Measurements from ENCODE around the gene CUX1.

Gene CUX1

DNA sequence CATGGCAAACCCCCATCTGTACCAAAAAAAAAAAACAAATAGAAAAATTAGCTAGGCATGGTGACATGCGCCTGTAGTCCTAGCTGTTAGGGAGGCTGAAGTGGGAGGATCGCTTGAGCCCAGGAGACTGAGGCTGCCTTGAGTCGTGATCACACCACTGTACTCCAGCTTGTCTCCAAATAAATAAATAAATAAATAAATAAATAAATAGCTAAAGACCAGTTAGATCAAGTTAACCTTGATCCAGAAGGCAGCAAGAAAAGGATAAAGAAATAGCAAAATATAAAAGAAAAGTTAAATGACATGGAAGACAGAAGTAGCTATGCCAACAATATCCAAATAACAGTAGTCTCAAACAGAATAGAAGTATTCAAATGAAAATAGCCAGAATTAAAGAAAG is 337.0 kb downstream of the CUX1 start:
- Histone ChIP-seq H3K36me3 (ENCODE audit: low read depth) (no peaks in the 10 kb centered on the region), H3K4me3 (ENCODE audit: severe bottlenecking) (no peak overlapping the region), H3K27me3 (ENCODE audit: insufficient read depth, poor library complexity, severe bottlenecking) (no peaks in the 10 kb centered on the region), H3K27ac (ENCODE audit: poor library complexity, severe bottlenecking) (peak overlapping the region; percentile 89), H3K9me3 (ENCODE audit: severe bottlenecking) (no peaks in the 10 kb centered on the region), H3K4me1 (ENCODE audit: insufficient read depth, poor library complexity, severe bottlenecking) (peaks cover 31% of the 10 kb centered on the region)
- TF ChIP-seq, protein P1, sequence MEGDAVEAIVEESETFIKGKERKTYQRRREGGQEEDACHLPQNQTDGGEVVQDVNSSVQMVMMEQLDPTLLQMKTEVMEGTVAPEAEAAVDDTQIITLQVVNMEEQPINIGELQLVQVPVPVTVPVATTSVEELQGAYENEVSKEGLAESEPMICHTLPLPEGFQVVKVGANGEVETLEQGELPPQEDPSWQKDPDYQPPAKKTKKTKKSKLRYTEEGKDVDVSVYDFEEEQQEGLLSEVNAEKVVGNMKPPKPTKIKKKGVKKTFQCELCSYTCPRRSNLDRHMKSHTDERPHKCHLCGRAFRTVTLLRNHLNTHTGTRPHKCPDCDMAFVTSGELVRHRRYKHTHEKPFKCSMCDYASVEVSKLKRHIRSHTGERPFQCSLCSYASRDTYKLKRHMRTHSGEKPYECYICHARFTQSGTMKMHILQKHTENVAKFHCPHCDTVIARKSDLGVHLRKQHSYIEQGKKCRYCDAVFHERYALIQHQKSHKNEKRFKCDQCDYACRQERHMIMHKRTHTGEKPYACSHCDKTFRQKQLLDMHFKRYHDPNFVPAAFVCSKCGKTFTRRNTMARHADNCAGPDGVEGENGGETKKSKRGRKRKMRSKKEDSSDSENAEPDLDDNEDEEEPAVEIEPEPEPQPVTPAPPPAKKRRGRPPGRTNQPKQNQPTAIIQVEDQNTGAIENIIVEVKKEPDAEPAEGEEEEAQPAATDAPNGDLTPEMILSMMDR (IDR thresholded peaks at IDR 0.05; ENCODE audit: poor library complexity, severe bottlenecking), result no peak
- DNase-seq (ENCODE audit: low spot score), result no peak
- no peak for ATAC-seq (ENCODE audit: low read depth)

DNA sequence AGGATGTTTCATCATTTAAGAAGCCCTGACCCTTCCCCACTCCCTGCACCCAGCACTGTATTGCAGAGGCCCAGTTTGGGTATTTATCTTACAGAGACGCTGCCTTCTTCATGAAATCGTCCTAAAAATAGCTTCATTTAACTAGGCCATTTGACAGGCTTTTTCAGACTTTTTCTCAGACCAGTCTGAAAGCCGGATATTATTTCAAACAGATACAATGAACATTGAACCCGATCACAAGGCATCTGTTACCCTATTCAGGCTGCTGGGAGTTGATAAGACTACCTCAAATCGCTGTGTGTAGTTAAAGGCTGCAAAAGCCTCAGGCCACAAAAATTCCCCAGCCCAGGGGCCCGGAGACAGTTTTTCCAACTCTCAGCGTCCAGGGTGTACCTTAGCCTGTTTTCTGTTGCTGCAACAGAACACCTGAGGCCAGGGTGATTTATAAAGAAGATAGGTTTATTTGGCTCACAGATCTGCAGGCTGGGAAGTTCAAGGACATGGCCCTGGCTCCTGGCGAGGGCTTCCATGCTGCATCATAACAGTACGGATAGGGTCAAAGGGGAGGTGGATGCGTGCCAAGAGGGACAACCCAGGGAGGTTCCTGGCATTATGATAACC is 338.5 kb downstream of the CUX1 start:
- no peak overlapping the region for H3K27ac ChIP-seq (ENCODE audit: poor library complexity, severe bottlenecking)
- no peaks in the 10 kb centered on the region for H3K36me3 ChIP-seq (ENCODE audit: low read depth)
- no peaks in the 10 kb centered on the region for H3K27me3 ChIP-seq (ENCODE audit: insufficient read depth, poor library complexity, severe bottlenecking)
- peaks cover 25% of the 10 kb centered on the region for H3K4me1 ChIP-seq (ENCODE audit: insufficient read depth, poor library complexity, severe bottlenecking)
- H3K9me3 ChIP-seq (ENCODE audit: severe bottlenecking), result no peaks in the 10 kb centered on the region
- TF ChIP-seq, protein P1 (IDR thresholded peaks at IDR 0.05; ENCODE audit: poor library complexity, severe bottlenecking), result no peak
- DNase-seq (ENCODE audit: low spot score), result no peak
- no peak overlapping the region for H3K4me3 ChIP-seq (ENCODE audit: severe bottlenecking)
- ATAC-seq (ENCODE audit: low read depth), result no peak

DNA sequence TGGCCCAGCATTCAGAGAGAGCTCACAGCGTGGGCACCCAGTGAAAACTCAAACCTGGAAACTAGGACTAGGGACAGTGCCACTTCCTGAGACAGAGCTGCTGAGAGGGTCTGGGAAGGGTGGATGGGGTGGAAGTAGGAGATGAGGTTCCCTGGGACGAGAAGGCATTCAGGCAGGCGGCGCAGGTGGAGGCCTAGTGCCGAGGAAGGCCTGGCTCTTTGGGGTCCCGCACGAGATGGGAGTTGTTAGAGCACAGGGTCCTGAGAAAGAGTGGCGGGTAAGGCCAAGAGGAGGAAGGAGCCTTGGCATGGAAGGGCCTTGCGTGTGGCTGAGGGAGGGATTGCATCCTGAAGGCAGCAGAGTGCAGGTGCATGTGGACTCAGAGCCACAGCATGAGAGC is 339.4 kb downstream of the CUX1 start:
- DNase-seq (ENCODE audit: low spot score) (no peak), ATAC-seq (ENCODE audit: low read depth) (no peak)
- Histone ChIP-seq H3K36me3 (ENCODE audit: low read depth) (no peaks in the 10 kb centered on the region), H3K9me3 (ENCODE audit: severe bottlenecking) (no peaks in the 10 kb centered on the region), H3K4me3 (ENCODE audit: severe bottlenecking) (no peak overlapping the region), H3K27me3 (ENCODE audit: insufficient read depth, poor library complexity, severe bottlenecking) (no peaks in the 10 kb centered on the region), H3K27ac (ENCODE audit: poor library complexity, severe bottlenecking) (no peak overlapping the region), H3K4me1 (ENCODE audit: insufficient read depth, poor library complexity, severe bottlenecking) (peaks cover 17% of the 10 kb centered on the region)
- TF ChIP-seq, protein P1 (IDR thresholded peaks at IDR 0.05; ENCODE audit: poor library complexity, severe bottlenecking), result no peak

GRCh38 chr7:102165136-102165535 is 347.7 kb downstream of the CUX1 start:
- Histone ChIP-seq H3K36me3 (ENCODE audit: low read depth) (no peaks in the 10 kb centered on the region), H3K4me1 (ENCODE audit: insufficient read depth, poor library complexity, severe bottlenecking) (no peaks in the 10 kb centered on the region), H3K9me3 (ENCODE audit: severe bottlenecking) (no peaks in the 10 kb centered on the region), H3K4me3 (ENCODE audit: severe bottlenecking) (no peak overlapping the region), H3K27me3 (ENCODE audit: insufficient read depth, poor library complexity, severe bottlenecking) (no peaks in the 10 kb centered on the region), H3K27ac (ENCODE audit: poor library complexity, severe bottlenecking) (no peak overlapping the region)
- ATAC-seq (ENCODE audit: low read depth), result no peak
- TF ChIP-seq, protein P1 (IDR thresholded peaks at IDR 0.05; ENCODE audit: poor library complexity, severe bottlenecking), result no peak
- no peak for DNase-seq (ENCODE audit: low spot score)

DNA sequence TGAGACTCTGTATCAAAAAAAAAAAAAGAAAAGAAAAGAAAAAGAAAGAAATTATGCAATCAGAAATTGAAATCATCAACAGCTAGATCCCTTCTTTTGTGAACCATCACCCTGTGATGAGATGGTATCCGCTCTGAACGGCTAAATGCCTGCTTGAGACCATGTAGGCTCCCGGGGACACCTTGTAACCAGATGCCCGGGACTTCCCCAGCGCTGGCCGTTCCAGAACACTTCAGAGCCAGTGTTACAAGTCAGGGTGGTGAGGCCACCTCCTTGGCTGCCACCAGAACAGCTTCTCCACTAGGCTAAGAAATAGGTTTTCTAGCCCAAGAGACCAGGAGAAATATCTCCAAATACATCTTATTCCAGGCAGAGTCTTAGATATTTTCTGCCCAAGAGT is 349.8 kb downstream of the CUX1 start:
- no peak overlapping the region for H3K4me3 ChIP-seq (ENCODE audit: severe bottlenecking)
- TF ChIP-seq, protein P1 (IDR thresholded peaks at IDR 0.05; ENCODE audit: poor library complexity, severe bottlenecking), result no peak
- H3K4me1 ChIP-seq (ENCODE audit: insufficient read depth, poor library complexity, severe bottlenecking), result no peaks in the 10 kb centered on the region
- ATAC-seq (ENCODE audit: low read depth) (no peak), DNase-seq (ENCODE audit: low spot score) (no peak)
- H3K36me3 ChIP-seq (ENCODE audit: low read depth), result no peaks in the 10 kb centered on the region
- H3K27me3 ChIP-seq (ENCODE audit: insufficient read depth, poor library complexity, severe bottlenecking), result no peaks in the 10 kb centered on the region
- H3K27ac ChIP-seq (ENCODE audit: poor library complexity, severe bottlenecking), result no peak overlapping the region
- H3K9me3 ChIP-seq (ENCODE audit: severe bottlenecking), result no peaks in the 10 kb centered on the region

All from RWPE2 (cell line).